Activated CD8-positive, alpha-beta T cell treated with anti-CD3 and anti-CD28 coated beads for 36 hours (primary cell): ENCODE results near the gene NPDC1. TPM values are rescaled to one million over a fixed set of nuclear protein-coding genes. Genes with fewer than 3 reads are reported as not detected.
"Not testable (repeated sequence)": the region's sequence is repeated elsewhere in the genome, so short reads cannot be mapped to it uniquely, and the experiment has no call there.

Source experiments
- ATAC-seq: fragments of 200-7000 bp; cut with Tn5 transposase; one replicate; pipeline ENCODE4 v1.10.0; 2021; ENCODE audit warnings: mild to moderate bottlenecking, moderate library complexity
- CTCF ChIA-PET: fragments of 350-600 bp; sonication (Branson Sonifier 250); formaldehyde crosslinking; loops from one replicate; lab custom pipeline; 2021; ENCODE audit warnings: antibody characterized with exemption; lab: Charles Lee
- POLR2A ChIA-PET: fragments of 350-600 bp; sonication (Branson Sonifier 250); formaldehyde crosslinking; loops from one replicate; lab custom pipeline; 2021; ENCODE audit warnings: antibody characterized with exemption; lab: Charles Lee
- DNase-seq: peaks from one replicate; pipeline ENCODE4 v3.0.0-alpha.2; 2020
- H3K27ac Mint-ChIP-seq: one replicate; pipeline ENCODE4 v1.8.0; 2021; ENCODE audit warnings: mild to moderate bottlenecking, mixed read lengths
- H3K27me3 Mint-ChIP-seq: one replicate; pipeline ENCODE4 v1.8.0; 2021; ENCODE audit warnings: mixed read lengths
- H3K36me3 Mint-ChIP-seq: one replicate; pipeline ENCODE4 v1.8.0; 2021; ENCODE audit warnings: low read depth, mixed read lengths
- H3K4me1 Mint-ChIP-seq: one replicate; pipeline ENCODE4 v1.8.0; 2021; ENCODE audit warnings: low read depth, mixed read lengths
- H3K4me3 Mint-ChIP-seq: one replicate; pipeline ENCODE4 v1.8.0; 2021; ENCODE audit warnings: mild to moderate bottlenecking, moderate library complexity, mixed read lengths
- H3K9me3 Mint-ChIP-seq: one replicate; pipeline ENCODE4 v1.8.0; 2021; ENCODE audit warnings: mixed read lengths
- intact Hi-C: fragments of 100-400 bp; cut with micrococcal nuclease; formaldehyde crosslinking; loops from one replicate; pipeline ENCODE4 v1.10.0; 2022
- total RNA-seq, 2 experiments: library from RNA; stranded (reverse); gene quantifications; one replicate each; pipeline ENCODE4 v1.2.3, GENCODE V29; 2021
- TF ChIP-seq, protein P1 (sequence below): fragments of 200-600 bp; IDR thresholded peaks from one replicate; pipeline ENCODE4 v1.8.0; 2022; ENCODE audit warnings: antibody characterized with exemption, mild to moderate bottlenecking

The NPDC1 gene
- total RNA-seq, 2 experiments from 2014 or later = 18.2 to 21.2 TPM

DNA sequence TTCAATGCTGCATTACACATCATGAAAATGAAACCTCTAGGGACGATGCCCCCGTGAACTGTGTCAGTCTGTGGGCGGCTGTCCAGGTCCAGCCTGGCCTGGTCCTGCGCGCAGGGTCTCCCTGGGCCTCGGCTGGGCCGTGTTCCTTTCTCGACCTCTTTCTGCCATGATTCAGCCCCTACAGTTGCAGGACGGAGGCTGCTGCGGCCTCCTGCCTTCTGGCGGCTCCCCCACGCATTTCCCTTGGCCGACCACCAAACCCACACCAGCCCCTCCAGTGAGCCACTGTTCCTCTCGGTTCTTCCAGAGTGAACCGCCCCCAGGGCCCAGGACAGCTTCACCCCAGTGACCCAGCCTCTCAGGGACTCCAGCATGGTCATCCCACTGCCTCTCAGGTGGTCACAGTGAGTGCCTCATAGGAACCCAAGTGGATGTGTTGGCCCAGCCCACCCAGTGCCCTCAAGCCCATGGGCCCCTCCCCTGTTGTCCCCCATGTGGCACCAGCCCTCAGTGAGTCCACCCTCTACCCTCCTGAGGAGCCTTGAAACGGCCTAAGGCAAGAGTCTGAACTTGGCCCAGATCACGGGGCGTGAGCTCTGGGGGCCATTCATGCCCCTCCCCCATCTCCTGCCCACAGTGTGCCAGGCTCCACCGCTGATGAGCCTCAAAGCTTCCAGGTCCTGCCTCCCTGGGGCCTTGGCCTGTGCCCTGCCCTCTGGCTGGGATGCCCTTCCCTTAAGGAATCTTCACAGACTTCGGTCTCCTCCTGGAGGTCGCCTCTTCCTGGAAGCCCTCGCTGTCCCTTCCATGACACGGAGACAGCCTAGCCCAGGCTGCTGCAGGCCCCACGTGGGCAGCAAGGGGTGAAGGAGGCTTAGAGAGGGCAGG lies 39.6 kb downstream of the NPDC1 start:
- DNase-seq = peak; percentile 44
- intact Hi-C loops = no loop called here
- Mint-ChIP-seq H3K4me3 (no peak overlapping the region), H3K4me1 (peaks cover 13% of the 10 kb centered on the region), H3K27ac (no peak overlapping the region), H3K27me3 (no peaks in the 10 kb centered on the region), H3K36me3 (no peaks in the 10 kb centered on the region), H3K9me3 (no peaks in the 10 kb centered on the region)
- TF ChIP-seq, protein P1, sequence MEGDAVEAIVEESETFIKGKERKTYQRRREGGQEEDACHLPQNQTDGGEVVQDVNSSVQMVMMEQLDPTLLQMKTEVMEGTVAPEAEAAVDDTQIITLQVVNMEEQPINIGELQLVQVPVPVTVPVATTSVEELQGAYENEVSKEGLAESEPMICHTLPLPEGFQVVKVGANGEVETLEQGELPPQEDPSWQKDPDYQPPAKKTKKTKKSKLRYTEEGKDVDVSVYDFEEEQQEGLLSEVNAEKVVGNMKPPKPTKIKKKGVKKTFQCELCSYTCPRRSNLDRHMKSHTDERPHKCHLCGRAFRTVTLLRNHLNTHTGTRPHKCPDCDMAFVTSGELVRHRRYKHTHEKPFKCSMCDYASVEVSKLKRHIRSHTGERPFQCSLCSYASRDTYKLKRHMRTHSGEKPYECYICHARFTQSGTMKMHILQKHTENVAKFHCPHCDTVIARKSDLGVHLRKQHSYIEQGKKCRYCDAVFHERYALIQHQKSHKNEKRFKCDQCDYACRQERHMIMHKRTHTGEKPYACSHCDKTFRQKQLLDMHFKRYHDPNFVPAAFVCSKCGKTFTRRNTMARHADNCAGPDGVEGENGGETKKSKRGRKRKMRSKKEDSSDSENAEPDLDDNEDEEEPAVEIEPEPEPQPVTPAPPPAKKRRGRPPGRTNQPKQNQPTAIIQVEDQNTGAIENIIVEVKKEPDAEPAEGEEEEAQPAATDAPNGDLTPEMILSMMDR = no peak
- ChIA-PET POLR2A (interaction anchor here (0.6 kb wide), 1 partner anchor 29 kb away, joined by 3 read pairs; no protein-coding TSS in a partner anchor), CTCF (interaction anchor here (0.8 to 5.9 kb wide), 5 partner anchors 23 to 61 kb away, joined by 3 to 31 read pairs (median 3); no protein-coding TSS in a partner anchor)
- peak; percentile 44 for ATAC-seq

DNA sequence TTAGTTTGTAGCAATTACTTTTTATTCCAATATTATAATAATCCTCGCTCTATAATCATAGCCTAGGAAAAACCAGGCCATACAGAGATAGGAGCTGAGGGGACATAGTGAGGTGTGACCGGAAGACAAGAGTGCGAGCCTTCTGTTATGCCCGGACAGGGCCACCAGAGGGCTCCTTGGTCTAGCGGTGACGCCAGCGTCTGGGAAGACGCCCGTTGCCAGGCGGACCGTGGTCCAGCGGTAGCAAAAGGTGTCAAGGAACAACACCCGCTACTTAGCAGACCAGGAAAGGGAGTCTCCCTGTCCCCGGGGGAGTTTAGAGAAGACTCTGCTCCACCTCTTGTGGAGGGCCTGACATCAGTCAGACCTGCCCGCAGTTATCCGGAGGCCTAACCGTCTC lies 41.7 kb downstream of the NPDC1 start:
- peak; percentile 47 for DNase-seq
- H3K27me3 Mint-ChIP-seq, H3K27ac Mint-ChIP-seq, H3K4me3 Mint-ChIP-seq, ATAC-seq, H3K36me3 Mint-ChIP-seq, intact Hi-C loops, H3K9me3 Mint-ChIP-seq: not testable (repeated sequence)
- TF ChIP-seq, protein P1 = peak; percentile 68
- H3K4me1 Mint-ChIP-seq = peaks cover 23% of the 10 kb centered on the region
- ChIA-PET POLR2A (interaction anchor here (0.6 to 1.1 kb wide), 2 partner anchors 8 to 11 kb away, joined by 3 read pairs; no protein-coding TSS in a partner anchor), CTCF (interaction anchor here (1.1 to 5.9 kb wide), 5 partner anchors 12 to 214 kb away, joined by 3 to 31 read pairs (median 4); partner anchors contain the start of genes PAXX and TMEM141)

DNA sequence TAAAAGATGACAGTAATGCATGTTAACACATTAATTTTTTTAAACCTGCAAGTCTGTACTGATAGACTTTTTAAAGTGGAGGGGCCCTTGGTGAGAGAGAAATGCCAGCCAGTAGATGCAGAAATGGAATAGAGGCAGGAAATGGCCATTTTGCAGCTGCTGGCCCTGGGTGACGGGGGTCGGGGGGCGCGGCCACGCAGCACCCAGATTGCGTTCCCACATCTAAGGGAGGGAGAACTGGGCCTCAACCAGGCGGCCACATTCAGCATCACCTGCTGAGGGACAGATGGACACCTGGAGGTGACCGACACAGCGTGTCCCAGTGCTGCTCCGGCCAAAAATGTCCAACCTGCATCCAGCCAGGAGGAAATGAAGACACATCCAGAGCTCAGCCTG lies 43.3 kb downstream of the NPDC1 start:
- Mint-ChIP-seq H3K27me3 (peaks cover 4% of the 10 kb centered on the region), H3K36me3 (no peaks in the 10 kb centered on the region), H3K4me1 (peaks cover 38% of the 10 kb centered on the region), H3K9me3 (no peaks in the 10 kb centered on the region), H3K4me3 (no peak overlapping the region), H3K27ac (no peak overlapping the region)
- POLR2A ChIA-PET = interaction anchor here (1.1 kb wide), 2 partner anchors 10 to 54 kb away, joined by 3 to 4 read pairs; partner anchors contain the start of gene PAXX
- ATAC-seq (no peak), DNase-seq (no peak)
- CTCF ChIA-PET = interaction anchor here (0.7 to 5.9 kb wide), 4 partner anchors 11 to 54 kb away, joined by 3 to 31 read pairs (median 4); no protein-coding TSS in a partner anchor
- TF ChIP-seq, protein P1 = no peak
- intact Hi-C loops = no loop called here

DNA sequence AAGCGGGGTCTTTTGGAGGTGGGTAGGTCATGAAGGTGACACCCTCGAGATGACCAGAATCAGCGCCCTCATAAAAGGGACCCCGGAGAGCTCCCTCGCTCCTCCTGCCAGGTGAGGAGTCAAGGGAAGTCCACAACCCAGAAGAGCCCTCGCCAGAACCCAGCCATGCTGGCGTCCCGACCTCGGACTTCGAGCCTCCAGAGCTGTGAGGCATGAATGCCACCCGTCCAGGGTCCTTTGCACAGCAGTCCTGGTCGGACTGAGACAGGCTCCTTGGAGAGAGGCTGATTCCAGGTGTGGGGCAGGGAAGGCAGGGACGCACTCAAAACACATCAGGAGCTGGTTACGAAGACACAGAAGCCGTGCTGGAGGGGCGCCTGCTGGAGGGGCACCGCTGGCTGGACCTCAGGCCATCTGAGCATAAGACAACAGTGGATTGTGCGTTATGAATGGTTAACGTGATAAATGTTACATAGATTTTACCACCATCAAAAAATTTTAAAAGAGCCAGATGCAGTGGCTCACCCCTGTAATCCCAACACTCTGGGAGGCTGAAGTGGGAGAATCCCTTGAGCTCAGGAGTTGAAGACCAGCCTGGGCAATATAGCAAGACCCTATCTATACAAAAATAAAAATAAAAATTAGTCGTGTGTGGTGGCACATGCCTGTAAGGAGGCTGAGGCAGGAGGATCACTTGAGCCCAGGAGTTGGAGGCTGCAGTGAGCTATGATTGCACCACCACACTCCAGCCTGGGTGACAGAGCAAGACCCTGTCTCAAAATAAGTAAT lies 43.9 kb downstream of the NPDC1 start:
- intact Hi-C loops = no loop called here
- ChIA-PET POLR2A (interaction anchor here (1.1 kb wide), 1 partner anchor 54 kb away, joined by 3 read pairs; no protein-coding TSS in a partner anchor), CTCF (interaction anchor here (0.7 to 5.9 kb wide), 4 partner anchors 11 to 54 kb away, joined by 3 to 31 read pairs (median 4); no protein-coding TSS in a partner anchor)
- Mint-ChIP-seq H3K9me3 (no peaks in the 10 kb centered on the region), H3K4me3 (no peak overlapping the region), H3K36me3 (no peaks in the 10 kb centered on the region), H3K27me3 (peaks cover 5% of the 10 kb centered on the region), H3K27ac (no peak overlapping the region), H3K4me1 (peaks cover 43% of the 10 kb centered on the region)
- no peak for ATAC-seq
- TF ChIP-seq, protein P1 = no peak
- DNase-seq = no peak
